Peyer's patch (tissue), 4 donors: ENCODE measurements around the gene RAD18. TPM values are rescaled to one million over a fixed set of nuclear protein-coding genes. Genes with fewer than 3 reads are reported as not detected.

Experiments used
- DNase-seq, 3 donors: peaks; one replicate each; pipeline ENCODE4 v3.0.0-alpha.2; 2017 to 2019
- H3K27ac ChIP-seq, 4 donors: fragments of 200-600 bp; sonication (generic); one replicate each; pipeline ENCODE4 v1.5.1; 2016 to 2019
- H3K27me3 ChIP-seq, 2 donors: fragments of 200-600 bp; sonication (generic); one replicate each; pipeline ENCODE4 v1.5.1; 2019
- H3K36me3 ChIP-seq, 3 donors: fragments of 200-600 bp; sonication (generic); one replicate each; pipeline ENCODE4 v1.5.1; 2016 to 2019
- H3K4me1 ChIP-seq, 4 donors: fragments of 200-600 bp; sonication (generic); one replicate each; pipeline ENCODE4 v1.5.1; 2016 to 2019
- H3K4me3 ChIP-seq, 4 donors: fragments of 200-600 bp; sonication (generic); 1 replicate in 3 of 4; 2 replicates in 1 of 4; pipeline ENCODE4 v1.5.1; 2016 to 2019; ENCODE audit warnings: mild to moderate bottlenecking in 1 of 4
- H3K9me3 ChIP-seq, 4 donors: fragments of 200-600 bp; sonication (generic); one replicate each; pipeline ENCODE4 v1.5.1; 2016 to 2019; ENCODE audit warnings: mild to moderate bottlenecking in 1 of 4
- CTCF ChIP-seq, 6 experiments: fragments of 450-650 bp in 4 of 6; fragments of 200-600 bp in 2 of 6; sonication (generic) in 1 of 6; IDR thresholded peaks; one replicate each; pipeline ENCODE4 v1.5.1; 2017 to 2019; ENCODE audit warnings: antibody characterized with exemption in 6 of 6, mild to moderate bottlenecking in 3 of 6, moderate library complexity in 1 of 6
- POLR2A ChIP-seq, 2 donors: fragments of 450-650 bp; IDR thresholded peaks; one replicate each; pipeline ENCODE4 v1.5.1; 2017; ENCODE audit warnings: antibody characterized with exemption in 2 of 2, mild to moderate bottlenecking in 2 of 2, moderate library complexity in 2 of 2
- total RNA-seq, 4 donors: library from RNA; depleted of rRNA; stranded (reverse); fragments of >200 nt; gene quantifications; one replicate each; pipeline ENCODE4 v1.1.0, GENCODE V29; 2016

Gene RAD18
- total RNA-seq, 4 donors from 2014 or later: 6.5 to 26.4 (median 10.3) TPM

DNA sequence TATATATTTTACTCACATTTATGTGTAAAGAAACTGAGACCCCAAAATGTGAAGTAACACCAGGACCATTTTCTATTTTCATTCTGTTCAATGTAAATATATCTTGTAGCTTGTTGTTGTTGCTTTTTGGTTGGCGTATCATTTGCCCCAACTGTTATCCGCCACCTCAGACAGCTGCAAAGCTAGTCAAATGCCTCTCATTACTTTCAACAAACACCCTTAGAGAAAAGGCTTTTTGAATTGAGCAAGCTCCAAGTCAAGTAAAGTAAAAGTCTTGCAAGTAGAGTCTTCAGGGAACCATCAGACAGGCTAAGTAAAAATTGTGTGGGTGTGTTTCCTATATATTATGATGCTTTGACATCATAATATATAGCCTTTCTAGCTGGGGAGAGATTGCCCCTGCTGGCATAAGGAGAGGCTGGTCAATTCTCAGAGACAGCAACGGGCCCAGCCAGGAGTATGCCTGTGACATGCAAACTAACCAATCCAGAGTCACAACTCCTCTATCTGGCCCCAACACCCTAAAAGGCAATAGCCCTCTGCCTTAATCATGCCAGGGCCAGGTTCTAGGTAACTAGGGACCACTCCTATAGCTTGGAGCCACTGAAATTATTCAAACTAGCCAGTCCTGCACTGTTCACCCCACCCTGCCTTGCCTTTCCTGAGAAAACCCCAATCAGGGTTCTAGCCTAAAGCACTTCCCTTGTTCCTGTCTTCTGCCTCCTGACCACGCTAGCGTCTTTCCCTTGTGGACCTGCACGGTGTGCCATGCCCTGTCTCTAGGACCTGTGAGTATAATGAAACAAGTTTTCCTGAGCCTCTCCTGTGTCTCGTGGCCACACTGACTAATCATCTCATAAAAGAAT, 75.6 kb downstream of the RAD18 start:
- no peaks in the 10 kb centered on the region for H3K27me3 ChIP-seq
- H3K27ac ChIP-seq: no peak overlapping the region
- peaks cover 0 to 4% (median 0%) of the 10 kb centered on the region in 3 donors for H3K36me3 ChIP-seq
- DNase-seq: no peak
- H3K9me3 ChIP-seq: no peaks in the 10 kb centered on the region
- no peaks in the 10 kb centered on the region for H3K4me1 ChIP-seq
- TF ChIP-seq POLR2A (IDR thresholded peaks at IDR 0.05): no peak
- no peak for TF ChIP-seq CTCF (IDR thresholded peaks at IDR 0.05)
- H3K4me3 ChIP-seq: no peak overlapping the region

DNA sequence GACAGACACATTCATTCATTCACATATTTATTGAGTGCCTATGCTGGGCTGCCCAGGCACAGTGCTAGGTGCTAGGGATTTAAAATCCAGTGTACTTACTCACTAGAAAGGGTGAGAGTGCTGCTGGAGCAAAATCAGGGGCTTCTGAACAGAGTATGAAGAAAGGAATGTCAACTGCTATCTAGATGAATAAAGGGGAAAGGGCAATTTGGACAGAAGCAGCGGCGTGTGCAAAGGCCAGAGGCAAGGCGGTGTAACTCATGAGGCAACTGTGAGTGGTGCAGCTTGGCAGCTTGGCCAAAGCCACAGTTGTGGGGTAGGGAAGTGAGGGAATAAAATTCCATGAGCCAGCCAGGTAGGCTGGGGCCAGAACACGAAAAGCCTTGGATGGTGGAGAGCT, 76.7 kb downstream of the RAD18 start:
- no peak for DNase-seq
- H3K4me3 ChIP-seq: no peak overlapping the region
- no peaks in the 10 kb centered on the region for H3K9me3 ChIP-seq
- H3K36me3 ChIP-seq: peaks cover 0 to 4% (median 0%) of the 10 kb centered on the region in 3 donors
- no peak overlapping the region for H3K27ac ChIP-seq
- TF ChIP-seq CTCF (IDR thresholded peaks at IDR 0.05) (no peak), POLR2A (IDR thresholded peaks at IDR 0.05) (no peak)
- H3K4me1 ChIP-seq: no peaks in the 10 kb centered on the region
- H3K27me3 ChIP-seq: no peaks in the 10 kb centered on the region

- DNase-seq: no peak
- no peaks in the 10 kb centered on the region for H3K27me3 ChIP-seq
- H3K9me3 ChIP-seq: no peaks in the 10 kb centered on the region
- H3K4me3 ChIP-seq: no peak overlapping the region
- no peak for TF ChIP-seq CTCF (IDR thresholded peaks at IDR 0.05)
- TF ChIP-seq POLR2A (IDR thresholded peaks at IDR 0.05): no peak
- H3K4me1 ChIP-seq: no peaks in the 10 kb centered on the region
- peaks cover 0 to 4% (median 0%) of the 10 kb centered on the region in 3 donors for H3K36me3 ChIP-seq
- no peak overlapping the region for H3K27ac ChIP-seq
These were observed 77.5 kb downstream of the RAD18 start for GRCh38 chr3:8885536-8886316.

DNA sequence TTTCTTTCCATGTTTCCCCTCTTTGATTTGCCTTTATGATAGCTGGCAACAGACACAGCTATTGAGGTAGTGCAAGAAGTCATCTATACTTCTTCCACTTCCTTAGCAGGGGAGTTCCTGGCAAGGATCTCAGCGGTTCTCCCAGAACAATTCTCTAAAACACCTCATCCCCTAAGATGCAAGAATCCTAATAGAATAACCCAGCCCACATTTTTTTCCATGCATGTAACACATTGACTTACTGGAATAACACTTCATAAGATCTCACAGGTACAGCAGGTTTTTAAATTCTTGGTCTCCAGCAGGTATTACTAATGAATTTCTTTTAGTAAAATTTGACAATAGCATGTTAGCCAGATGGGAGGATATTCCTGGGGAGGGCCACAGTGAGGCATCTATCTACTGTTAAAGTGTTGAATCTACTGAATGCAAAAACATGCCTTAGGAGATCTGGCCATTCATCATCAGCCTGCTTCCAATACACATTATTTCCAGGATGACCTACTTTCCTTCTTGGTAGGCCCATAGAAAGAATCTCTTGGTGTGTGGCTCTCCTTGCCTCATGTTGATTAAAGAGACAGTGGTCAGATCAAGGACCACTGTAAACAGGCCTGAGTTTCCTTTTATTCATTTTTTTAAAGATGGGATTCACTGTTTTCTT, 78.5 kb downstream of the RAD18 start:
- H3K27me3 ChIP-seq: no peaks in the 10 kb centered on the region
- no peaks in the 10 kb centered on the region for H3K36me3 ChIP-seq
- H3K27ac ChIP-seq: no peak overlapping the region
- H3K4me3 ChIP-seq: no peak overlapping the region
- H3K4me1 ChIP-seq: no peaks in the 10 kb centered on the region
- no peak for DNase-seq
- TF ChIP-seq CTCF (IDR thresholded peaks at IDR 0.05) (no peak), POLR2A (IDR thresholded peaks at IDR 0.05) (no peak)
- no peaks in the 10 kb centered on the region for H3K9me3 ChIP-seq

GRCh38 chr3:8882642-8883041, 80.6 kb downstream of the RAD18 start:
- Histone ChIP-seq H3K27me3 (no peaks in the 10 kb centered on the region), H3K27ac (no peak overlapping the region), H3K9me3 (no peaks in the 10 kb centered on the region), H3K4me3 (no peak overlapping the region), H3K4me1 (no peaks in the 10 kb centered on the region), H3K36me3 (no peaks in the 10 kb centered on the region)
- DNase-seq: no peak
- TF ChIP-seq CTCF (IDR thresholded peaks at IDR 0.05) (no peak), POLR2A (IDR thresholded peaks at IDR 0.05) (no peak)
